Ureter (tissue), 1 donor: Measurements from ENCODE around the gene ISLR2. TPM values are rescaled to one million over a fixed set of nuclear protein-coding genes. Genes with fewer than 3 reads are reported as not detected.

Source experiments
- DNase-seq: peaks from one replicate; pipeline ENCODE4 v3.0.0-alpha.2; 2020; ENCODE audit warnings: low spot score
- total RNA-seq: library from RNA; stranded (reverse); gene quantifications from one replicate; pipeline ENCODE4 v1.2.4, GENCODE V29; 2023
- donor health status: DM: yes; HTN: yes; CAD: no.

The ISLR2 gene
- total RNA-seq, 1 donor from 2014 or later: 0.21 TPM

DNA sequence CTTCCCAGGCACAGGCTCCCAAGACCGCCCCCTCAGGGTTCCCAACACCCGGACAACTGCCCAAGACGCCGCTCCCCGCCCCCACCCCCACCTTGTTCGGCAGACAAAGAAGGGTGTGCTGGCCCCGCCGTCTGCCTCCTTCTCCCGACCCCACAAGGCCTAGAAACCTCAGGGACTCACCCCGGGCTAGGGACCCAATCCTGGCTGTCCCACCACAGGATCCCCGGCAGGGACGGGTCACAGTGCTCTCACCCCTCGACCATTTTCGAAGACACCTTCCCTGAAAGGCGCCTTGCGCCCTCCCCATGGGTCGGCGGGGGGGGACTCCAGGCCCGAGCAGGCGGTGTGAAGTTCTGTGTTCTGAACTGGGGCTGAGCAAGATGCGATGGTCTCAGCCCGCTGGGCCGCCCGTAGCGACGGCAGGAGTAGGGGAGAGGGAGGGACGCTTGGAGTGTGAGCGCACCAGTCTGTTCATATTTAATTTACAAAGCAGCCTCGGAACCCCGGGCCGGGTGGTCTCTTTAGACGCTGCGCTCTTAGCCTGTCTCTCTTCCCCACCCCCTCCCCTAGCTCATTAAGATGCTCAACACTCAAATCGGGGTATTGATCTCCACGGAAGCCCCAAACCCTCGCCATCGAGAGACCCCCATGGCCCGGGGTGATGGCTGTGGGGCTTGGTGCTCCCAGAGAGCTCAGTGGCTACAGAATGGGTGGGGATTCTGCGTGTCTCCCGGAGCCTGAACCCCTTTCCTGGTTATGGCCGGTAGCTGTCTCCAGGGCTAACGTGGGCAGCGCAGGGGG lies 1.4 kb upstream of the ISLR2 start:
- no peak for DNase-seq

DNA sequence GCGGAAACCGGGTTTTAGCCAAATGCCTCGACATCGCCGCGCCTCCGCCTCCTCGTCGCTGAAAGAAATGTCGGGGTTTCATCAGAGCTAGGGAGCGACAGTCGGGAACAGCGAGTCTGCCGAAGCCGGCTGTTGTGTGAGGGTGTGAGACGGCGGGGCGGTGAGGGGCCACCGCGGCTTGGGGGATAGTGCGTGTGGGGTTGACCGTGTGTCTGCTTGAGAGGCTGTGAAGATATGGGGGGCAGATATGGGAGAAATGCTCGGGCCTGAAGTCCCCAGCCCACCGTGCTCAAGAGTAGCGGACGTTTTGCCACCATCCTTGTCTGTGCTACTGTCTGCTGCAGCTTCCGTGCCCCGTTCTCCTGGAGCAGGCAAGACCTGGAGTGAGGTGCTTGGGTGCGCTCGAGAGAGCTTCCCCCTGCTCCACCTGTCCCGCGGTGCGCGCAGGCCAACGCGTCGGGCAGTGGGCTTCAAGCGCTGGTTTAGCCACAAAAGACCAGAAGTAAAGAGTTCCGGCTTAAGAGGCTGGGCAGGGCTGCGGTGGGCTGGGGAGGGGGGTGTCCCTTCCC lies 716 bp upstream of the ISLR2 start:
- no peak for DNase-seq

DNA sequence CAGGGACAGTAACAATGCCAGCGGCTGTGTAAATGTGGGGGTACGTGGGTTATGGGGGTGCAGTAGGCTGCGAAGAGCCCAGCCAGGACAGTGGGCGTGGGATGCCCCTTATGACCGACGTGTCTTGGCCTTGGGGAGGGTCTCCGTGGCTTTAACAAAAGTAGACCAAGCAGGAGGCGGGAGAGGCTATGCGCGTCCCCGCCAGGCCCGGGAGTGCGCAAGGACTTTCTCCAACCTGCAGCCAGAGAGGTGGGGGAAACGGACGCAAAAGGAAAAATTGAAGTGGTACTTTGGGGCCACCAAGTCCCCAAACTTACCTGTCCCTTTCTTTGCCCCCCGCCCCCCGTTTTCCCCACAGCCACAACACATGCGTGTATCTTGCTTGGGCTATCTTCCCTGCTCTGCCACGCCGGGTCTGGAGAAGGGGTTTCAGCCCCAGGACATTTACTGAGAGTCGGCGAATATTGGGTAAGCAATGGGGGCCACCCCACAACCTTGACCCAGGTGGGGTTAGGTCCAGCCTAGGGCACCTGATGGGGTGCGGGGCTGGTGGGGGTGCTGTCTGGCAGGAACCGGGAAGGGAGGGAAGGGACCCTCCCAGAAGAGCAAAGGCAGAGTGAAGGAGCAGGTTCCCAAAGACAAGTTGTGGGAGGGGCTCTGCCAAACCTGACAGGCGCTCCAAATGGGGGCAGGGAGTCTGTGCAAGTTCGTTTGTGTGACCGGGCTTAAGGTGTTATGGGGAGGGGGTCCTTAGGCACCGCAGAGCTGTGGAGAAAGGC lies 652 bp downstream of the ISLR2 start:
- no peak for DNase-seq

DNA sequence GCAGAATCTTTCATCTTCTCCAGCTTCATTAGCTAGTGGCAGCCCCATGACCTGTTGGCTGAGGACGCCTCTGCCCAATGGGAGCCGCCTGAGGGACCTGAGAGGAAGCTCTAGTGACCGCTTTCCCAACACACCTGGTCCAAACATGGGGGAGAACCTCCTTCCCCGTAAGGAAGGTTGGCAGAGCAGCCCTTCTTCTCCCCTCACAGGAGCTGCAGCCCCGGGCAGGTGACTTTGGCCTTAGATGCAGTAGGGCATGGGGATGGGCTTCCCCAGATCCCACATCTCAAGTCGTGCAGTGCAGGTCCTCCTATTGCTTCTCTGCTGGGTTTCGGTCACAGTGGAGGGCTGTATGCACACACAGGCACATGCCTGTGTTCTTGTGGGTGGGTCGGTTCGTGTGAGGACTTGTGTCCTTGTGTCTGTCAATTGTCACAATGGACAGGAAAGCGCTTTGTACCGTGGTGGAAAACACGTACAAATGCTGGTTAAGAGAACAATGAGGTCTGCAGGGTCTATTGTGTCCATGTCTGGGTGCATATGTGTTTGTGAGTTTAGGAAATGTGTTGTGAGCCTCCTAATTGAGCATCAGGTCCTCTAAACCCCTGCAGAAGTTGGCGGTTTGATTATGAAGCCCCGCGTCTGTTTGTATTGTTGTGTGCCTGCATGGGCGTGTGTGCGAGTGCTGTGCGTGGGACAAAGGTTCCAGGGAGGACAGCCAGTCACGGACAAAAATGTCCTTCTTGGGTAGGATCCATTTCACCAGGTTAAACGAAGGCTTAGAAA lies 1.4 kb downstream of the ISLR2 start:
- no peak for DNase-seq

DNA sequence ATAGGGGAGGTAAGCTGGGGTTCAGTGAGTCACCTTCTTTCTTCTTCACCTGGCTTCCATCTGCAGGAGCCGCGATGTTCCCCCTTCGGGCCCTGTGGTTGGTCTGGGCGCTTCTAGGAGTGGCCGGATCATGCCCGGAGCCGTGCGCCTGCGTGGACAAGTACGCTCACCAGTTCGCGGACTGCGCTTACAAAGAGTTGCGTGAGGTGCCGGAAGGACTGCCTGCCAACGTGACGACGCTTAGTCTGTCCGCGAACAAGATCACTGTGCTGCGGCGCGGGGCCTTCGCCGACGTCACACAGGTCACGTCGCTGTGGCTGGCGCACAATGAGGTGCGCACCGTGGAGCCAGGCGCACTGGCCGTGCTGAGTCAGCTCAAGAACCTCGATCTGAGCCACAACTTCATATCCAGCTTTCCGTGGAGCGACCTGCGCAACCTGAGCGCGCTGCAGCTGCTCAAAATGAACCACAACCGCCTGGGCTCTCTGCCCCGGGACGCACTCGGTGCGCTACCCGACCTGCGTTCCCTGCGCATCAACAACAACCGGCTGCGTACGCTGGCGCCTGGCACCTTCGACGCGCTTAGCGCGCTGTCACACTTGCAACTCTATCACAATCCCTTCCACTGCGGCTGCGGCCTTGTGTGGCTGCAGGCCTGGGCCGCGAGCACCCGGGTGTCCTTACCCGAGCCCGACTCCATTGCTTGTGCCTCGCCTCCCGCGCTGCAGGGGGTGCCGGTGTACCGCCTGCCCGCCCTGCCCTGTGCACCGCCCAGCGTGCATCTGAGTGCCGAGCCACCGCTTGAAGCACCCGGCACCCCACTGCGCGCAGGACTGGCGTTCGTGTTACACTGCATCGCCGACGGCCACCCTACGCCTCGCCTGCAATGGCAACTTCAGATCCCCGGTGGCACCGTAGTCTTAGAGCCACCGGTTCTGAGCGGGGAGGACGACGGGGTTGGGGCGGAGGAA lies 2.6 kb downstream of the ISLR2 start:
- DNase-seq: no peak

DNA sequence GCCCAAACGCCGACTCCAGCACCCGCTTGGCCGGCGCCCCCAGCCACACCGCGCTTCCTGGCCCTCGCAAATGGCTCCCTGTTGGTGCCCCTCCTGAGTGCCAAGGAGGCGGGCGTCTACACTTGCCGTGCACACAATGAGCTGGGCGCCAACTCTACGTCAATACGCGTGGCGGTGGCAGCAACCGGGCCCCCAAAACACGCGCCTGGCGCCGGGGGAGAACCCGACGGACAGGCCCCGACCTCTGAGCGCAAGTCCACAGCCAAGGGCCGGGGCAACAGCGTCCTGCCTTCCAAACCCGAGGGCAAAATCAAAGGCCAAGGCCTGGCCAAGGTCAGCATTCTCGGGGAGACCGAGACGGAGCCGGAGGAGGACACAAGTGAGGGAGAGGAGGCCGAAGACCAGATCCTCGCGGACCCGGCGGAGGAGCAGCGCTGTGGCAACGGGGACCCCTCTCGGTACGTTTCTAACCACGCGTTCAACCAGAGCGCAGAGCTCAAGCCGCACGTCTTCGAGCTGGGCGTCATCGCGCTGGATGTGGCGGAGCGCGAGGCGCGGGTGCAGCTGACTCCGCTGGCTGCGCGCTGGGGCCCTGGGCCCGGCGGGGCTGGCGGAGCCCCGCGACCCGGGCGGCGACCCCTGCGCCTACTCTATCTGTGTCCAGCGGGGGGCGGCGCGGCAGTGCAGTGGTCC lies 3.5 kb downstream of the ISLR2 start:
- DNase-seq: no peak

DNA sequence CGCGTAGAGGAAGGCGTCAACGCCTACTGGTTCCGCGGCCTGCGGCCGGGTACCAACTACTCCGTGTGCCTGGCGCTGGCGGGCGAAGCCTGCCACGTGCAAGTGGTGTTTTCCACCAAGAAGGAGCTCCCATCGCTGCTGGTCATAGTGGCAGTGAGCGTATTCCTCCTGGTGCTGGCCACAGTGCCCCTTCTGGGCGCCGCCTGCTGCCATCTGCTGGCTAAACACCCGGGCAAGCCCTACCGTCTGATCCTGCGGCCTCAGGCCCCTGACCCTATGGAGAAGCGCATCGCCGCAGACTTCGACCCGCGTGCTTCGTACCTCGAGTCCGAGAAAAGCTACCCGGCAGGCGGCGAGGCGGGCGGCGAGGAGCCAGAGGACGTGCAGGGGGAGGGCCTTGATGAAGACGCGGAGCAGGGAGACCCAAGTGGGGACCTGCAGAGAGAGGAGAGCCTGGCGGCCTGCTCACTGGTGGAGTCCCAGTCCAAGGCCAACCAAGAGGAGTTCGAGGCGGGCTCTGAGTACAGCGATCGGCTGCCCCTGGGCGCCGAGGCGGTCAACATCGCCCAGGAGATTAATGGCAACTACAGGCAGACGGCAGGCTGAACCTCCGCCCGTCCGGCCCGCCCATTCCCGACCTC lies 4.1 kb downstream of the ISLR2 start:
- no peak for DNase-seq

DNA sequence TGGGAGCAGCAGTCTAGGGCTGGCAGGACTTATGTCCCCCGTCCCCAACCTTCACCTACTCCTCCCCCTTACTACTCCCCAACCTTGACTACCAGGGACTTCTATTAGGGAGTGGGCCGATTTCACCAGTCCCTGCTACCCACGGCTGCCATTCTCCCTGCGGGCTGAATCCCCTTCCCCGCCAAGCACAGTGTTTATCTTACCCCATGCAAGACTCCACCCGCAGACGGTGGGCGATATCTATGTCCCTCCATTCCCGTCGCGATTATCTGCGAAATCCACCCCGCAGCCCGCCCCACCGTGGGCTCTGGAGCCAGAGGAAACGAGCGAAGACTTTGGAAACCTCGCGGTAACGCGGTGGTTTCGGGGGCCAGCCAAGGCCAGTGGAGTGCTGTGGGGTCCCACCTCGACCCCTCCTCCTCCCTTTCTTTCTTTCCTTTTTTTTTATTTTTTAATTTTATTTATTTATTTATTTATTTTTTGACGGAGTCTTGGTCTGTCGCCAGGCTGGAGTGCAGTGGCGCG lies 4.7 kb downstream of the ISLR2 start:
- no peak for DNase-seq

DNA sequence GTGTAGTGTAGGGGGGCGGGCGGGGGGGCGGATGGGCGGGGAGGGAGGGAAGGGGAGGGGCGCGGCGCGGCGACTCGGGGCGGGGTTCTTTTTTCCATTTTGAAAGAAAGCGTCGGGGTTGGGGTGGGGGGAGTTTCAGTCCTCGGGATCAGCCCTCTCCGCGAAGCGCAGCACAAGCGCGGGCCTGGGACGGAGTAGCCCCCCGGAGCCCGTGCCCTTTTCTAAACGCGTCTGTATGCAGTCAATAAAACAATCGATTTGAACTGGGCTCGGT lies 6.1 kb downstream of the ISLR2 start:
- DNase-seq: no peak

DNA sequence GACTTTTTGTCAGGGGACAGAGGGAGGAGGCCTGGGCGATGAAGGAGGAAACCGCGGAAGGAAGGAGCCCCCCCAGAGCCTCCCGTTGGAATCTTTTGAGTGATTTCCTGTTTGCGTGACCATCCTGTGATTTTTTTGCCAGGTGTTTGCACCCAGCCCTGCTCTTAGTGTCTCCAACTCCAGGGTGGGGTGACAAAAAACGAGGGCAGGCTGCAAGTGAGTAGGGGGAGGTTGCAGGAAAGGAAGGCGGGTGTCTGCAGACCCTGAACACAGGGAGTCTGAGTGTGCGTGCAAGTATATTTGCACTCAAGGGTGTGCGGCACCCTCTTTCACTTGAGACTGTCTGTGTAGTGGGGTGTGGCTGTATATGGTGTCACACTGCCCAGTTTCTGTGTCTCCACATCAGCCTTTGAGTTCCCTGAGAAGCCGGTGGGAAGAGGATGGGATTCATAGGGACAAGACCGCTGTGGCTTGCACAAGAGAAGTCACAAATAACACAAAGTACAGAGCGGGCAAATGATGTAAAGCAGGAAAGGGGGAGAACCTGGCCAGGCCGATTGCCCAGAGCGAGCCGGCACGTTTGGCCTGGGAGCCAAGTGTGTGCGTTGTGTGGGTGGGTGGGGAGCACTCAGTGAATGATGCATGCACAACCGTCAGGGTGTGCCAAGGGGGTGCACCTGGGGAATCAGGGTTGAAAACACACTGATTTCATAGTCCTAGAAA lies 6.6 kb downstream of the ISLR2 start:
- DNase-seq: no peak

DNA sequence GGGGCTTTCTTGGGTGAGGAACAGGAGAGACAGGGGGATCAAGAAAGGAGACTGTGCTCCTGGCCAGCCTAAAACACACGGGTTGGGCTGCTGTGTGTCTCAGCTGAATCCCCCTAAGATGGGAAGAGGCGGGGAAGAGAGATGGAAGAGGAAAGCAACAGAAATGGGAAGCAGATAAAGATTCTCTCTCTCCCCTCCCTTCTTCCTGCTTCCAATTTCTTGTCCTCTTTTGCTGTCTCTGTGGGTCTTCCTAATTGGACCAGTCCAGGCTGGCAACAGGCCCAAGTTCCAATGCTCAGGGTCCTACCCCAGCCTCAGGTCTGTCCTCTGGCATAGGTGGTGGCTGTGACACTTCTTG lies 7.1 kb downstream of the ISLR2 start:
- no peak for DNase-seq

DNA sequence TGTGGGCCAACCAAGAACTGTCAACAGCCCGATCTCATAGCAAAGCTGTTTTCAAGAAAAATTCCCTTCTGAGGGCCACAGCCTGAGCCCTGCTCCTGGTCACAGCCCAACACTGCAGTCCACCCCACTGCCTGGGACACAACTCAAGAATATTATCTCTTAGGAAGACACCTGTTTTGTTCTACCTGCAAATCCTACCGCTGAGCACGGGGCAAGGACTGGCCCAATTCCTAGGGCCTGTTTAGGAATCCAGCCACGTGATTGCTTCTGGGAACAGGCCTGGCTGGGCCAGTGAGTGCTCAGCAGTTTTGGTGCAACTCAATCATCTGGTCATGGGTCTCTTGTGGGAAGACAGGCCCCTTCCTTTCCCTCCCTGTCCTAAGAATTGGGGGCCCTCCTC lies 8.3 kb downstream of the ISLR2 start:
- DNase-seq: no peak

DNA sequence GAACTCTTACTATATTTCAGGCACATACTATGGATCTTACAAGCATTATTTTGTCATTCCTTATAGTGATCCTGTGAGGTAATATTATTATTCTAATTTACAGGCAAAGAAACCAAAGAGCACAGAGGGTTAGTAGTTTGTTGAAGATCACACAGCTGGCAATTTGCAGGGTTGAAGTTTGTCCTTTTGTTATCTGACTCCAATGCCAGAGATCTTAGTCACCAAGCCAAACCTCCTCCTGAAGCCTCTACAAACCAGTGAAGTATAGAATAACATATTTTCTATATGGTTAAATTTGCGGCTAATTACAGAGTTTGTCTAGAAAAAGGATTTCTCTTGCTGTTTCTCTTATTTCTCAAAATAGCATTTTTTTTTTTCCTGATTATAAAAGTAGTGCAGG lies 11.2 kb downstream of the ISLR2 start:
- DNase-seq: no peak

DNA sequence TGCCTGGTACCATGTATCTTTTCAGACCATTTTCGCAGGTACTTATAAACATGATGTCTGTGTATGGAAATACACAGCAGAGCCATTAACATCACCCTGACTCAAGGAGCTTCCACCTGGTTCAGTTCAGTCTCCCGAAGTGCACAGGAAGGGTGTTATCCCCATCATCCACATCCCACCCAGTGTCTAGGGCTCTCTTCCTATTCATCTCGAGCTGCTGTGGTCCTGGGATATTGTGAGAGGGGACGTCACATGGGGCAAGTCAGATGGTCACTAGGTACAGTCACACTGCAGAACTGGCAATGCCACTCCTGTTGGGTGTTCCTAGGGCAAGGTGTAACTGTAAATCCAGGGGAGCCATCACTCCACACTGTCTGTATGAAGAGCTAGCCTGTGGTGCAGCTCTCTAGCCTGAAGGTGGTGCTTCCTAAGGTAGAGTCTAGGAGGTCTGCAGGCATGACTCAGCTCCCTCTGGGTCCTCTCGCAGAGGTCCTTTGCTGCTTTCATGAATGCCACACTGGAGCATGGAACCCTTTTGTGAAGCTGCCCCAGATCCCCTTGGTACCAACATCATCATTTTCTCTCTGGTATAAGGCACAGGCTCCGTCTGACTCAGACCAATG lies 13.9 kb downstream of the ISLR2 start:
- DNase-seq: no peak

DNA sequence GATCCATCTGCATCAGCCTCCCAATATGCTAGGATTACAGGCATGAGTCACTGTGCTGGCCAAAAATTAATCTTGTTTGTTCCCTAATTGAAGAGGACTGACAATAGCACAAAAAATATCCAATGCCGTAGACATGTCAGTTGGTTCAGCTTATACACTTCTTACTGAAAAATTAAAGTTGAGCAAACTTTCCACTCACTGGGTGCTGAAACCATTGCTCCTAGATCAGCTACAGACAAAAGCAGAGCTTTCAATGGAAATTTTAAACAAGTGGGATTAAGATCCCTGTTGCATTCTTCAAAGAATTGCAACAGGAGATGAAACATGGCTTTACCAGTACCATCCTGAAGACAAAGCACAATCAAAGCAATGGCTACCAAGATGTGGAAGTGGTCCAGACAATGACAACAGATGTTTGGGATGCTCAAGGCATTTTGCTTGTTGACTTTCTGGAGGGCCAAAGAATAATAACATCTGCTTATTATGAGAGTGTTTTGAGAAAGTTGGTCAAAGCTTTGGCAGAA lies 16.0 kb downstream of the ISLR2 start:
- no peak for DNase-seq

DNA sequence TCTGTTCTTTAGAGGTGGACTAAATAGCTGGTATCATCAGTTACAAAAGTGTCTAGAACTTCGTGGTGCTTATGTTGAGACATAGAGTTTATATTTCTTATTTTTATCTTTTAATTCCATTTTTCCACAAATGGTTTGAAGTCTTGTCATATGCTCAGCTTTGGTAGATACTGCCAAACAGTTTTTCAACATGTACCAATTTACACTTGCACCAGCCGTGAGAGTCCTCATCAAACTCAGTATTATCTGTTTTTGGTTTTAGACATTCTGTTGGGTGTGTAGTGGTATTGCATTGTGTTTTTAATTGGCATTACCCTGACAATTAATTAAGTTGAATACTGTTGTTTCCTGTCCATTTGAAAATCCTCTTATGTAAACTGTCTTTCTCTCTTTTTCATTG lies 16.7 kb downstream of the ISLR2 start:
- DNase-seq: no peak

DNA sequence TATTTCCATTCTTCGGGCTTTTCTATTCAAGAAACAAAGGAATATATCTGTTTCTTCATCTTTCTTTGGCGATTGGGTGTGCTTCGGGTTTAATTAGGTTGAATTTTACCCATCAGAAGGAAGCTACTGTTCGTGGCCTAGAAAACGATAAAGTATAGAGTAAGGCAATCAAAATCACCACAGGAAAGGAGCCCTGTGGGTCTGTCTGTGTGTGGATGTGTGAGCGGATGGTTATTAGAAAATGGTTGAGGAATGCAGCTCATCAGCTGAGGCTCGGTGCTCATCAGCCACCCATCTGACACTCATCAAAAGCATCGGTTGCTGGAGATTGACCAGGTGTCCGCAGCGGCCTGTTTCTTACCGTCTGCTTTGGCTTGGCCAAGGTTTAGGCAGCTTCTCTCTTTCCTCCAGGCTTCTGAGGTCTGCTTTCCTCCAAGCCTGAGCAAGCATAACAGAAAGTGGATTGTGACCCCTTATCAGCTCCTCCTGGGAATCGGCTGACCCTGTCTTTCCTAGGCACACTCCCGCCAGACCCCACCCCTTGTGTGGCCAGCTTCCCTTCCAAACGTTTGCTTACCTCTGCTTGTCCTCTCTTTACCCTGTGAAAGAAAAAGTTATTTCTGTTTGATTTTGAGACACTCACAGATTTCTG lies 25.5 kb downstream of the ISLR2 start:
- no peak for DNase-seq
